GM23338 (cell line): ENCODE data around the gene ZNF334. TPM values are rescaled to one million over a fixed set of nuclear protein-coding genes. Genes with fewer than 3 reads are reported as not detected.

Source experiments
- CREB1 ChIP-seq: fragments of 250-450 bp; sonication (Bioruptor Pico); IDR thresholded peaks from 2 replicates; pipeline ENCODE4 v1.5.0; 2020; ENCODE audit warnings: low read depth, mild to moderate bottlenecking, moderate library complexity
- CTCF ChIP-seq, 2 experiments: fragments of 200-600 bp in 1 of 2; sonication (generic) in 1 of 2; conservative IDR thresholded peaks; 2 replicates each; pipeline versions ENCODE4 v1.5.1 to v1.6.1; 2016 to 2017; ENCODE audit warnings: antibody characterized with exemption in 2 of 2, low read depth in 2 of 2, mild to moderate bottlenecking in 2 of 2, moderate library complexity in 1 of 2
- EZH2phosphoT487 ChIP-seq: fragments of 200-600 bp; sonication (generic); IDR thresholded peaks from one replicate; pipeline ENCODE4 v1.8.1; 2018; ENCODE audit warnings: antibody characterized with exemption; ENCODE audit not compliant: unreplicated experiment
- JUNB ChIP-seq: IDR thresholded peaks from one replicate; pipeline ENCODE4 v1.6.1; 2016; ENCODE audit warnings: antibody characterized with exemption; ENCODE audit not compliant: unreplicated experiment
- NANOG ChIP-seq: IDR thresholded peaks from 2 replicates; pipeline ENCODE4 v1.6.1; 2016; ENCODE audit warnings: antibody characterized with exemption, borderline replicate concordance
- POLR2AphosphoS5 ChIP-seq: IDR thresholded peaks from 2 replicates; pipeline ENCODE4 v1.6.1; 2016; ENCODE audit warnings: antibody characterized with exemption, low read depth
- REST ChIP-seq: IDR thresholded peaks from one replicate; pipeline ENCODE4 v1.6.1; 2018; ENCODE audit warnings: antibody characterized with exemption; ENCODE audit not compliant: unreplicated experiment
- ZNF114 ChIP-seq: fragments of 250-450 bp; sonication (Bioruptor Pico); IDR thresholded peaks from 2 replicates; pipeline ENCODE4 v1.5.0; 2020; ENCODE audit warnings: mild to moderate bottlenecking, moderate library complexity
- polyA plus RNA-seq: library from polyadenylated mRNA; unstranded; fragments of >200 nt; fragmentation: Nextera tagmentation; extraction: Ambion mirVana; gene quantifications from 2 replicates; pipeline ENCODE4 v1.2.1, GENCODE V29; 2016
- total RNA-seq: library from RNA; depleted of rRNA; stranded (reverse); fragments of >200 nt; shearing (Covaris generic); gene quantifications from 2 replicates; pipeline ENCODE4 v1.2.3, GENCODE V29; 2014
- TF ChIP-seq, protein P1 (sequence below): fragments of 250-450 bp; sonication (Bioruptor Pico); IDR thresholded peaks from 2 replicates; pipeline ENCODE4 v1.5.0; 2020; ENCODE audit warnings: mild to moderate bottlenecking, moderate library complexity

Gene ZNF334
- total and polyA plus RNA-seq, 2 experiments from 2014 or later, result 12.4 to 19.1 TPM

DNA sequence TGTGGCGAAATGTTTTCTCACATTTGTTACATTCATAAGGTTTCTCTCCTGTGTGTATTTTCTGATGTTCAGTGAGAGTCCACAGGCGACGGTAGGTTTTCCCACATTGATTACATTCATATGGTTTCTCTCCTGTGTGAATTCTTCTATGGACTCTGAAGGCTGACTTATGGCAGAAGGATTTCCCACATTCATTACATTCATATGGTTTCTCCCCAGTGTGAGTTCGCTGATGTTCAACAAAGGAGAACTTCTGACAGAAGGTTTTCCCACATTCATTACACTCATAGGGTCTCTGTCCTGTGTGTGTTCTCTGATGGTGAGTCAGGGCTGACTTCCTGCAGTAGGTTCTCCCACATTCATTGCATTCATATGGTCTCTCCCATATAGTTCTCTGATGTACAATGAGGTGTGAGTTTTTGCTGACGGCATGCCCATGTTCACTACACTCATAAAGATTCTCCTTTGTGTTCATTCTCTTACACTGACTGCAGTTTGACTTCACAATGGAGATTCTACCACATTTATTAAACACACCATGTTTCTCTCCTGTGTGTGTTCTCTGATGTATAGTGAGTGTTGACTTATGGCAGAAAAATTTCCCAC lies 11.9 kb downstream of the ZNF334 start (continued):
- TF ChIP-seq, protein P1, sequence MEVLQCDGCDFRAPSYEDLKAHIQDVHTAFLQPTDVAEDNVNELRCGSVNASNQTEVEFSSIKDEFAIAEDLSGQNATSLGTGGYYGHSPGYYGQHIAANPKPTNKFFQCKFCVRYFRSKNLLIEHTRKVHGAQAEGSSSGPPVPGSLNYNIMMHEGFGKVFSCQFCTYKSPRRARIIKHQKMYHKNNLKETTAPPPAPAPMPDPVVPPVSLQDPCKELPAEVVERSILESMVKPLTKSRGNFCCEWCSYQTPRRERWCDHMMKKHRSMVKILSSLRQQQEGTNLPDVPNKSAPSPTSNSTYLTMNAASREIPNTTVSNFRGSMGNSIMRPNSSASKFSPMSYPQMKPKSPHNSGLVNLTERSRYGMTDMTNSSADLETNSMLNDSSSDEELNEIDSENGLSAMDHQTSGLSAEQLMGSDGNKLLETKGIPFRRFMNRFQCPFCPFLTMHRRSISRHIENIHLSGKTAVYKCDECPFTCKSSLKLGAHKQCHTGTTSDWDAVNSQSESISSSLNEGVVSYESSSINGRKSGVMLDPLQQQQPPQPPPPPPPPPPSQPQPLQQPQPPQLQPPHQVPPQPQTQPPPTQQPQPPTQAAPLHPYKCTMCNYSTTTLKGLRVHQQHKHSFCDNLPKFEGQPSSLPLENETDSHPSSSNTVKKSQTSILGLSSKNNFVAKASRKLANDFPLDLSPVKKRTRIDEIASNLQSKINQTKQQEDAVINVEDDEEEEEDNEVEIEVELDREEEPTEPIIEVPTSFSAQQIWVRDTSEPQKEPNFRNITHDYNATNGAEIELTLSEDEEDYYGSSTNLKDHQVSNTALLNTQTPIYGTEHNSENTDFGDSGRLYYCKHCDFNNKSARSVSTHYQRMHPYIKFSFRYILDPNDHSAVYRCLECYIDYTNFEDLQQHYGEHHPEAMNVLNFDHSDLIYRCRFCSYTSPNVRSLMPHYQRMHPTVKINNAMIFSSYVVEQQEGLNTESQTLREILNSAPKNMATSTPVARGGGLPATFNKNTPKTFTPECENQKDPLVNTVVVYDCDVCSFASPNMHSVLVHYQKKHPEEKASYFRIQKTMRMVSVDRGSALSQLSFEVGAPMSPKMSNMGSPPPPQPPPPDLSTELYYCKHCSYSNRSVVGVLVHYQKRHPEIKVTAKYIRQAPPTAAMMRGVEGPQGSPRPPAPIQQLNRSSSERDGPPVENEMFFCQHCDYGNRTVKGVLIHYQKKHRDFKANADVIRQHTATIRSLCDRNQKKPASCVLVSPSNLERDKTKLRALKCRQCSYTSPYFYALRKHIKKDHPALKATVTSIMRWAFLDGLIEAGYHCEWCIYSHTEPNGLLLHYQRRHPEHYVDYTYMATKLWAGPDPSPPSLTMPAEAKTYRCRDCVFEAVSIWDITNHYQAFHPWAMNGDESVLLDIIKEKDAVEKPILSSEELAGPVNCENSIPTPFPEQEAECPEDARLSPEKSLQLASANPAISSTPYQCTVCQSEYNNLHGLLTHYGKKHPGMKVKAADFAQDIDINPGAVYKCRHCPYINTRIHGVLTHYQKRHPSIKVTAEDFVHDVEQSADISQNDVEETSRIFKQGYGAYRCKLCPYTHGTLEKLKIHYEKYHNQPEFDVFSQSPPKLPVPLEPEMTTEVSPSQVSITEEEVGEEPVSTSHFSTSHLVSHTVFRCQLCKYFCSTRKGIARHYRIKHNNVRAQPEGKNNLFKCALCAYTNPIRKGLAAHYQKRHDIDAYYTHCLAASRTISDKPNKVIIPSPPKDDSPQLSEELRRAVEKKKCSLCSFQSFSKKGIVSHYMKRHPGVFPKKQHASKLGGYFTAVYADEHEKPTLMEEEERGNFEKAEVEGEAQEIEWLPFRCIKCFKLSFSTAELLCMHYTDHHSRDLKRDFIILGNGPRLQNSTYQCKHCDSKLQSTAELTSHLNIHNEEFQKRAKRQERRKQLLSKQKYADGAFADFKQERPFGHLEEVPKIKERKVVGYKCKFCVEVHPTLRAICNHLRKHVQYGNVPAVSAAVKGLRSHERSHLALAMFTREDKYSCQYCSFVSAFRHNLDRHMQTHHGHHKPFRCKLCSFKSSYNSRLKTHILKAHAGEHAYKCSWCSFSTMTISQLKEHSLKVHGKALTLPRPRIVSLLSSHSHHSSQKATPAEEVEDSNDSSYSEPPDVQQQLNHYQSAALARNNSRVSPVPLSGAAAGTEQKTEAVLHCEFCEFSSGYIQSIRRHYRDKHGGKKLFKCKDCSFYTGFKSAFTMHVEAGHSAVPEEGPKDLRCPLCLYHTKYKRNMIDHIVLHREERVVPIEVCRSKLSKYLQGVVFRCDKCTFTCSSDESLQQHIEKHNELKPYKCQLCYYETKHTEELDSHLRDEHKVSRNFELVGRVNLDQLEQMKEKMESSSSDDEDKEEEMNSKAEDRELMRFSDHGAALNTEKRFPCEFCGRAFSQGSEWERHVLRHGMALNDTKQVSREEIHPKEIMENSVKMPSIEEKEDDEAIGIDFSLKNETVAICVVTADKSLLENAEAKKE (CRISPR knock-in tag), result no peak
- no peak for TF ChIP-seq CREB1
- no peak for TF ChIP-seq POLR2AphosphoS5
- TF ChIP-seq EZH2phosphoT487, result no peak
- TF ChIP-seq JUNB, result no peak
- TF ChIP-seq REST, result no peak
- no peak for TF ChIP-seq ZNF114 (CRISPR knock-in tag)
- no peak for TF ChIP-seq CTCF (conservative IDR thresholded peaks at IDR 0.05; ENCODE audit: low read depth in 2 of 2)
- no peak for TF ChIP-seq NANOG
